SU-DHL-6 (cell line): ENCODE data around the gene SMAD7.

Experiments used
- CTCF ChIP-seq: fragments of 200-600 bp; sonication (generic); IDR thresholded peaks from one replicate; pipeline ENCODE4 v1.5.1; 2017; ENCODE audit warnings: antibody characterized with exemption, mild to moderate bottlenecking, low read length, moderate library complexity; ENCODE audit not compliant: insufficient read depth, poor library complexity, severe bottlenecking
- EZH2phosphoT487 ChIP-seq: fragments of 200-600 bp; sonication (generic), shearing (Covaris generic); conservative IDR thresholded peaks from 2 replicates; pipeline ENCODE4 v1.6.1; 2018; ENCODE audit warnings: mild to moderate bottlenecking, antibody characterized with exemption, low read length, moderate library complexity, mixed read lengths

GRCh38 chr18:48950536-48951447 is at the start of gene SMAD7:
- TF ChIP-seq CTCF (no peak), EZH2phosphoT487 (no peak)
